ENCODE results near the gene NOC2L.

NOC2L gene

GRCh38 chr1:929712-930632 lies 29.1 kb downstream of the NOC2L start:
- no peak for DNase-seq (ENCODE audit: low read depth)

- no peak for DNase-seq (ENCODE audit: low read depth)
Measured at GRCh38 chr1:928825-929661, 30.0 kb downstream of the NOC2L start.

GRCh38 chr1:927748-928147 lies 31.3 kb downstream of the NOC2L start:
- no peak for DNase-seq (ENCODE audit: low read depth)

- no peak for DNase-seq (ENCODE audit: low read depth)
Measured at GRCh38 chr1:927234-927633, 31.8 kb downstream of the NOC2L start.

GRCh38 chr1:925561-926421 lies 33.3 kb downstream of the NOC2L start:
- DNase-seq (ENCODE audit: low read depth): no peak

GRCh38 chr1:924656-925560 lies 34.1 kb downstream of the NOC2L start:
- peak; percentile 53 for DNase-seq (ENCODE audit: low read depth)

- no peak for DNase-seq (ENCODE audit: low read depth)
Measured at GRCh38 chr1:923991-924655, 34.9 kb downstream of the NOC2L start.

GRCh38 chr1:923131-923990 lies 35.7 kb downstream of the NOC2L start, which contains the start of gene SAMD11:
Gene SAMD11, plus strand, starts transcription at chr1:923923. Its CDS starts 509 bp downstream, at chr1:924432.
- peak; percentile 93 for DNase-seq (ENCODE audit: low read depth)

GRCh38 chr1:921011-921837 lies 37.8 kb downstream of the NOC2L start:
- DNase-seq (ENCODE audit: low read depth): peak; percentile 83

GRCh38 chr1:920521-920920 lies 38.5 kb downstream of the NOC2L start:
- DNase-seq (ENCODE audit: low read depth): no peak

- no peak for DNase-seq (ENCODE audit: low read depth)
Measured at GRCh38 chr1:920010-920409, 39.0 kb downstream of the NOC2L start.

GRCh38 chr1:919271-919872 lies 39.7 kb downstream of the NOC2L start:
- DNase-seq (ENCODE audit: low read depth): no peak

GRCh38 chr1:918843-919242 lies 40.2 kb downstream of the NOC2L start:
- DNase-seq (ENCODE audit: low read depth): no peak

GRCh38 chr1:918353-918752 lies 40.7 kb downstream of the NOC2L start:
- DNase-seq (ENCODE audit: low read depth): no peak

GRCh38 chr1:917466-918091 lies 41.5 kb downstream of the NOC2L start:
- DNase-seq (ENCODE audit: low read depth): no peak

- DNase-seq (ENCODE audit: low read depth): no peak
Measured at GRCh38 chr1:917076-917459, 42.0 kb downstream of the NOC2L start.
